Measurements from ENCODE around the gene SHISA4.
A peak's percentile ranks its signal among the peaks of the same experiment; 100 is the strongest.

SHISA4 gene

DNA sequence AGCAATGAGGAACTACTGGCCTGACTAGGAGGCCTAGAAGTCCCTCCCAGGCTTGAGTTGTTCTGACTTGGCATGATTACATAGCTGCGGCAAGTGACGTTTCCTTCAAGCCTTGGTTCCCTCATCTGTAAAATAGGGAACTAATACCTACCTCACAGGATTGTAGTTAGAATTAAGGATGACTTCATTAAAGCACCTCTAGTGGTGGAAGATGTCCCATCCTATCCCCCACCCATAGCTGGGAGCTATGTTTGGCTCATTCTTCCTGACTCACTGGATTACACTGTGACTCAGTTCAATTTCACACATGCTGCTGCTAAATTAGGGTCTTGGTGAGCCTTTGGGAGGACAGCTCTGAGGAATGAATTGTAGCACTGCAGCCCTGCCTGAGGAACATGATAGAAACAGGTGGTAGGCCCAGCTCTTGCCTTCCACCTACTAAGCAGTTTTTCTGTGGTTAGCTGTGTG is 6.0 kb upstream of the SHISA4 start:
- DNase-seq, result peak; percentile 37

DNA sequence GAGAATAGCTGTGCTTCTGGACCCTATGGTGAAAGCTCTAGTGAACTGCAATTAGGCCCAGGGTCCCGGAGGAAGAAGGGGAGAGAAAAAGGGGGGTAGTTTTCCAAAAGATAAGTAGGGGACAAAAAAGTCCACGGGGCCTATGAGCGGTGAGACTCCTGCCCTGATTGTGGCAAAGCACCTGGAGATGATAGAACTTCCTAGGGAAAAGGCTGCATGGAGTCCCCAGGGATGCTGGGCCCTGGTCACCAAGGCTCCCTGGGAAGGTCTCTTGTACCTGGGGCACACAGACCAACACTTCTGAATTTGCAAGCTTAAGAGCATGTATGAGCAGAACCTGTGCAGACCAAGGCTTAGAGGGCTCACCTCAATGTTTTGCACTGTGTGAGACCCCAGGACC is 5.4 kb upstream of the SHISA4 start:
- no peak for DNase-seq

DNA sequence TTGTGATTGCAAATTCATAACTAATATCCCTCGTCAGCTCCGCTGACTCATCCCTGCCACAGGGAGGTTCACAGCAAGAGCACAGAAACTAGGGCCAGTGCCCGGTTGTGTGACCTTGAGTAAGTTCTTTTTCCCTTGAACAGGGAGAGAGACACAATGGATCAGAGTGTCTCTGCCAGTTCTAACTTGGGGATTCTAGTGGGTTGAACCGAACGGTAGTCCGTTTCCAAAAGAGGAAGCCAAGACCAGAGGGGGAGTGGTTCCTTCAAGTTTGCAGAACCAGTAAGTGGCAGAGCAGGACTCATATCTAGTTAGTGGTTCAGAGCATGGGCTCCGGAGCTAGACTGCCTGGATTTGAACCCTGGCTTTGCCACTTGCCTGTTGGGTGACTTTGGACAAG is 4.9 kb upstream of the SHISA4 start:
- no peak for DNase-seq

DNA sequence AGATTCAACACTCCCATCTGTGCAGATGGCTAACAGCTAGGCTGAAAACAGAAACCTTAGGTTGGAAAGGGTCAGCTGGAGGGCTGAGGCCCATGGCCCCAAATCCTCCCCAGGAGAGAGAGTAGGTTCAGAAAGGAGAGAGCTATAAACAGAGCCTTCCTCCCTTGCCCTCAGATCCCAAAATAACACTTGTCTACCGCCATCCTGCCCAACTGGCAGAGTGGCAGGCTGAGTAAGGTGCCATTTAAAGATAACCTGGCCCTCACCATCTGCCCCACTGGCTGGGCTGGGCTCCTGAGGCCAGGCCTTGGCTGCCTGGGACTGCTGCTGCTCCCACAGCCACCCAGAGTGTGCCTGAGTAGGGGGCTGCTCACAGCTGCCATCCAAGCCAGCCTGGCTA is 4.3 kb upstream of the SHISA4 start:
- DNase-seq, result no peak

DNA sequence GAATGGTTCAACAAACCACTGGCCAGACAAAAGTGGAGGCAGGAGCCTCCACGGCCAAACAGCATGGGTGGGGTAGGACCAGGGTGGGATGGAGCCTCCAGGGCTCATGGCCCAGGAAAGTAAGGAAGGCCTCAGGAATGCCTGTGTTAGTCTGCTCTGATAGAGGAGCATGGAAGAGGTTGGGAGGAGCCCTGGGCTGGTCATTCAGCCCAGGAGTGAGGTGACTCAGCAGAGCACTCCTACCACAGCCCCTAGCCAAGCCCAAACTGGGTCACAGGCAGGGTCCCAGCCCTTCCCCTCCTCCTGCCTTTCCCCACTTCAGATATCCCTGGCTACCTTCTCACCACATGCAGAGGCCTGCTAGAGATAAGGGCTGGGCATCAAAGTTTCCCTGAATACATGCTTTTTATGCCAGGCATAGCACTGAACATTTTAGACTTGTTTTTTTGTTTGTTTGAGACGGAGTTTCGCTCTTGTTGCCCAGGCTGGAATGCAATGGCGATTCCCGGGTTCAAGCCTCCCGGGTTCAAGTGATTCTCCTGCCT is 3.1 kb upstream of the SHISA4 start:
- DNase-seq, result no peak

DNA sequence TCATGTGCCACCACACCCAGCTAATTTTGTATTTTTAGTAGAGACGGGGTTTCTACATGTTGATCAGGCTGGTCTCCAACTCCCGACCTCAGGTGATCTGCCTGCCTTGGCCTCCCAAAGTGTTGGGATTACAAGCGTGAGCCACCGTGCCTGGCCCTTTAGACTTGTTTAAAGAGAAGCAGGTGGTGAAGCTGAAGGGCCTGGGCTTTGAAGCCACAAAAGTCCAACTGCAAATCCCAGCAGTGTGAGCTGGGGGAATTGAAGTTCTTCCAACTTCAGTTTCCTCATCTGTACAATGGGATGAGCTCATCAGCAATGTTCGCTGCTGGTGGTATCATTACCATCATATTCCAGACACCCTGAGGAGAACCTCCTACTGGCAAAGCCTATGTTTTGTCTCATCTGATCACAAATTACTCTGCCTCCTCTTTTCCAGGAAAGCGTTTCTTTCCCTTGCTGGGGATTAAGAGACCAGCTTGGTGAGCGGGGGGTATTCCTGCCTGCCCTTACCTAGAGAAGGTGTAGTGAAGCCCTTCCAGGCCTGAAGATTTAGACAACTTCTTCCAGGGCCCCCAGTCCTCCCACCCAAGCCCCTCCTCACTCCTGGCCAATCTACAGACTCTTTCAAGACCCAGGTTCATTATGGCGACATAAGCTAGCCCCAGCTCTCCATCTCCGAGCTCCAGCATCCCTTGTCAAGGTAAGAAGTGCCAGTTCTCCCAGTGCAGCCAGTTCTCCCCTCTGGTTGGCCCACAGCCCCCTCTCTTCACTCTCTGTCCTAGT is 2.4 kb upstream of the SHISA4 start:
- DNase-seq, result no peak

DNA sequence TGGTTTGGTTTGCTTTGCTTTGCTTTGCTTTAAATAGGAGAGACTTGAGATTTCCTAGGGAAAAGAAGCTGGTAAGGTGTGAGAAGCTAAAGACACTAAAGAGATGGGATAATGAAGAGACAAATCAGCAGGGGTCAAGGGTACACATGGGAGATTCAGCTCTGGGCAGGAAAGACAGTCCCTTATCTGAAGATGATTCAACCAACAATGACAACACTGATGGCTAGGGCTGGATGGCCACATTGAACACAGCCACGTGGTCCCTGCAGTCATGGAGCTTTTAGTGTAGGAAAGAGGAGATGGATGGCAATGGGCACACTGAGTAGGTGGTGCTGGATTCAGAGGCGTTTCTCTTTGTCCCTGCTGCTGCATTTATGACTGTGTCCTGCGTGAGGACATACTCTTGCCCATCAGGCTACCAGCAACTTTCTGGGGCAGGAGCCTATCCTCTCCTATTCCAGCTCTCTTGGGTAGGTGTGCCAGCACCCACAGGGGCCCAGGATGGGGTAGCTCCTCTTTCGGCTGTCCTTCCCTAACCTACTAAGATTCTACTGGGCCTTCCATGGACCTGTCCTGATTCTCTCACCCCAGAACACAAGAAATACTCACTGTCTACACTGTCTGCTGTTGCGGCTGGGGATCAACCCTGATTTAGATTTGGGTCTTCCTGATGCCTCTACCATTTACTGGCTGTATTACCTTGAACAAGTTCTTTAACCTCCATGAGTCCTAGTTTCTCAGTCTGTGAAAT is 1.4 kb upstream of the SHISA4 start:
- DNase-seq, result no peak

DNA sequence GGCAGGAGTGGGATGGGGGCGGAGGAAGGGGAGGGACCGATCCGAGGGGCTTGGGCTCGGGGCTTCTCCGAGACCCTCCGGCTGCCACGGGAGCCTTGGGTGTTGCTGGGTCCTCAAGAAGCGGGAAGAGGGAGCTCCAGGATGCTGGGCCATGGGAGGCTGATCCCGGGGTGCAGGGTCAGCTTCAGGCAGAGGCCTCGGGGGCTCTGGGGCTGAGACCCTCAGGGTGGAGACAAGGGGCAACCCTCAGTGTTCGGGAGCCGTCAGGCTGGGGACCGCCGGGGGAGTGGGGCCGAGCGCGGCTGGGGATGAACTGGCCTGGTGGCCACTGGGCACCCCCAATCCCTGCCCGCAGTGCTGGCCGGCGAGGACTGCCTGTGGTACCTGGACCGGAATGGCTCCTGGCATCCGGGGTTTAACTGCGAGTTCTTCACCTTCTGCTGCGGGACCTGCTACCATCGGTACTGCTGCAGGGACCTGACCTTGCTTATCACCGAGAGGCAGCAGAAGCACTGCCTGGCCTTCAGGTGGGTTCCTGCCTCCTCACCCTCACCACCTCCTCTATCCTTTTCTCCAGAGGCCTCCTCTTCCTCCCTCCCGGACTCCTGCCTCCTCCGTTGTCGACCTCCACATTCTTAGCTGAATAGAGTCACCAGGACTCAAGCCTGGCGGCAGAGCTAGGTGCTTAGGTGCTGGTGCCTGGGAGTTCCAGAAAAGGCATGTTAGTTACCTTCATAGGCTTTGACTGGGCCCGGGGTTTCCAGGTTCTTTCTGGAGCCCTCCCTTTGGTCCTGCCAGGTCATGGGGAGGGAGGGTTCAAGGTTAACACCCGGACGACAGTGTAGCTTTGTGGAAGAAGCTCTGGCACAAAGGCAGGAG is 631 bp downstream of the SHISA4 start:
- DNase-seq, result no peak

DNA sequence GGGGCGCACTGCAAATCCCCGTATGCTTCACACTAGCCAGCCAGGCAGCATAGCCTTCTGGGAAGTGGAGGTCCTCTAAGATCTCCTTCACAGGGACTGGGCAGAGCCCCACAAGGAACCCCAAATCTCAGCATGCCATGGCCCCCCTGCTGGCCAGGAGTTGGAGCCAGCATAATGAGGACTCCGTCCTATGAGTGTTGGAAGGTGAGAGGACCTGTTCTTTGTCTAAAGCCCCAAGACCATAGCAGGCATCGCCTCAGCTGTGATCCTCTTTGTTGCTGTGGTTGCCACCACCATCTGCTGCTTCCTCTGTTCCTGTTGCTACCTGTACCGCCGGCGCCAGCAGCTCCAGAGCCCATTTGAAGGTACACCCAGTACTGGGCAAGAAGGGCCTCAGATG is 1.5 kb downstream of the SHISA4 start:
- DNase-seq, result no peak

DNA sequence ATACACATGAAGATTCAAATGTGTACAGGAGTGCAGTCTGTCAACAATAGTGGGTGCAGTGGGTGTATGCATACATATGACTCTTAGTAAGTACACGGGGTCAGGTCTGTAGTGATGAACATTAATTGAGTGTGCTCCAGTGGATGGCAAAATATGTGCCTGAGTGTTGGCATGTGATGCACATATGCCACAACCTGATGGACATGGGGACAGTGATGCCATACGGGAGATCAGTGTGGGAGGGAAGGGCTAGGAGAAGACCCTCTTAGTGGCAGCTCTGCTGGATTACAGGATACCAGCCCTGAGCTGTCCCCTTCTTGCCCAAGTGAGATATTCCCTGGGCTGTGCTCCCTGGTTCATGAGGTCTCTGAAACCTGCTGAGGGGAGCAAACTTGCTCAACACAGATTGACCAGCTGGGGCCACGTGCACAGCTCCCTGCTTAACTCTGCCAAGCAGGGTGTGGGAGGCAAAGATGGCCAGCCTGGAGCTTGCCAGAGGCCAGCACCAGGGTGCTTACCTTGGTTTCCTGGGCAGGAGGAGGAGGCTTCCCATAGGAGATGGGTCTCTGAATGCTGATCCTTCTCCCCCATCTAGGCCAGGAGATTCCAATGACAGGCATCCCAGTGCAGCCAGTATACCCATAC is 2.2 kb downstream of the SHISA4 start:
- no peak for DNase-seq

DNA sequence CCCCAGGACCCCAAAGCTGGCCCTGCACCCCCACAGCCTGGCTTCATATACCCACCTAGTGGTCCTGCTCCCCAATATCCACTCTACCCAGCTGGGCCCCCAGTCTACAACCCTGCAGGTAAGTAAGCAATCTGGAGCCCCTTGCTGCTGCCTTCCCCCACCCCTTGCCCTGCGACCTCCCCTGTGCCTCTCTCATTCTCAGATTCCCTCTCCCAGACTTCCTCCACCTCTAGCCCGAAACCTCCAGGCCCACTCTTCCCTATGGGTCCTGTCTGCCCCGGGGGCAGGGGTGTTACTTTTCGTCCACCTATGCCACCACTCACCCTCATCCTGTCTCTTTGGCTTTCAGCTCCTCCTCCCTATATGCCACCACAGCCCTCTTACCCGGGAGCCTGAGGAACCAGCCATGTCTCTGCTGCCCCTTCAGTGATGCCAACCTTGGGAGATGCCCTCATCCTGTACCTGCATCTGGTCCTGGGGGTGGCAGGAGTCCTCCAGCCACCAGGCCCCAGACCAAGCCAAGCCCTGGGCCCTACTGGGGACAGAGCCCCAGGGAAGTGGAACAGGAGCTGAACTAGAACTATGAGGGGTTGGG is 2.9 kb downstream of the SHISA4 start:
- DNase-seq, result no peak

DNA sequence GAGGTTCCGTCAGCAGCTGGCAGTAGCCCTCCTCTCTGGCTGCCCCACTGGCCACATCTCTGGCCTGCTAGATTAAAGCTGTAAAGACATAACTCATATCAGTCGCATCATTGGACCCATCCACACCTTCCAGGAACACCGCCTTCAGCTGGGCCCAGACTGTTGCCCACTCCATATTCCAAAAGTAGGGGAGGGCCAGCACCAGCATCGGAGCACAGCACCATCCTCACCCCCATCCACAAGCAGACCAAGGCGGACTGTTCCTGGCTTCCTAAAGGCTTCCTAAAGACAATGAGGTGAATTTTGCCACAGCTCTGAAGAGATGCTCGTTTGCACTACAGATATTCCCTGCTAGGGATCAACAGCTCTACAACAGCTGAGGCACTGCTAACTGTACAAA is 3.5 kb downstream of the SHISA4 start:
- DNase-seq, result no peak

DNA sequence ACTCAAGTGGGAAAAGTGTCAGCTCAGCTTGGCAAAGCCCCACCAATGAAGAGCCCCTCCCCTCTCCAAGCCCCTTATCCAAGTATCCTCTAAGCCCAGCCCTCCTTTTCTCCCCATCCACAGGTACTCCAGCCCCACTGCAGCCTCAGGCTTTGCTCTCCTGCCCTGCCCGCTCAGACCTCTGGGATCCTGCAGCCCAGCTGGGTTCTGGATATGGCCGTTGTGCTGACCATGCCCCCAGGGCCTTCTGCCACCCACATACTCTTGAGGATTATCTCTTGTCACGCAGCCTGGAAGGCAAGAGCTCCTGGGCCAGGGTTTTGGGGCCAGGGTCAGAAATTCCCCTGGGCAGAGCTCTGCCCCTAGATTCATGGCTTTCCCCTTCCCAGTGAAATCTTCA is 4.7 kb downstream of the SHISA4 start:
- no peak for DNase-seq

DNA sequence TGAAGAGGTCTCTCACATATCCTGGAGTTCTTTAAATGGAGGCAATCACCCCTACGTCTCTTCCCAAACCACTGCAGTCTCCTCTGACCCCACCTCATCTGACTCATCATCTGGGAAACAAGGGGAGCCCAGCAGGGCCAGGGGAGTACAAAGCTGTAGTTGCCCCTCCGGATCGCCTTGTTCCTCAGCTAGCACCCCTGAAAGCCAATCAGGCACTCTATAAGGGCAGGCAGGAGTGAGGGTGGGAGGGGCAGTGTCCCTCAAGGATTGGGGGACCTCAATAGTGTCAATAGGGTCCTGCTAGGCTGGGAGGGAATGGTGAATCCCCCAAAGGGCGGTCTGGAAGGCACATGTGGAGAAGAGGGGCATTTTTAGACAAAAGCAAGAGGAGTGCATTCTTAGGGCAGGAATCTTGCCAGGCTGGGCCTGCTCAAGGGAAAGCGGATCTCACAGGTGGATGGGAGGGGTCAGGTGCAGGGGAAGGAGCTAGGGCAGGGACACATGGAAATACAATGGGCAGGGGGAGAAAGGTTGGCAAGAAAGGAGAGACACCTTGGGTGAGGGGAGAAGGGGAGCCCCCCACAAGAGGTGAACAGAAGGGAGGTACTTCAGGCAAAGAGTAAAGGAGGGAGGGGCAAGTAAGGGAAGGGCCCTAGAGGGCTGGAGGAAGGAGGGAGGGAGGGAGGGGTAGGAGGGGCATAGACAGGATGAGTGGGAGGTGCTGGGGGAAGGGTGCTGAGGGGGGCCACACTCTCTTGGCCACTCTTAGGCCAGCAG is 5.8 kb downstream of the SHISA4 start:
- no peak for DNase-seq

DNA sequence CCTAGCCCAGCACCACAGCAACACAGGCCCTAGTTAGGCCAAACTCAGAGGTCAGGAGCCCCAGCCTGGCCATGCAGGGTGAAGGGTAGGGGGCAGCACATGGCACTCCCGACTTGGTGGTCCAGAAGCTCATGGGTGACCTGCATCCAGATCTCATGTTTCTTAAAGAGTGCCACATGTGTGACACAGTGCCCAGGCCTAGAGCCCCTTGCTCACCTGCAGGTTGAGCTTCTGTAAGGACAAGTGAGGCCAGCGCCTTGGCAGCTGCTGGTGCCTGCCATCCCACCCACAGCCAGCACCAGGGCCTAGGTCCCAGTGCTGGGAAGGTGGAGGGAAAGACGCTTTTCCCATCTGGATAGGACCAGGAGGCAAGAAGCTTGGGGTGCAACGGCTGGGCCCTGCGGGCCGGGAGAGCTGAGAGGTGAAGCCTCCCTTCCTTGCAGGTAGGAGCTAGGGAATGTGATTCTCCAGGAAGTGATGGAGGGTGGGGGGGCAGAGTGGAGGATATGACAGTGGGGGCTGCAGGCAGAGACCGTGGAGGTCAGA is 6.5 kb downstream of the SHISA4 start:
- no peak for DNase-seq

DNA sequence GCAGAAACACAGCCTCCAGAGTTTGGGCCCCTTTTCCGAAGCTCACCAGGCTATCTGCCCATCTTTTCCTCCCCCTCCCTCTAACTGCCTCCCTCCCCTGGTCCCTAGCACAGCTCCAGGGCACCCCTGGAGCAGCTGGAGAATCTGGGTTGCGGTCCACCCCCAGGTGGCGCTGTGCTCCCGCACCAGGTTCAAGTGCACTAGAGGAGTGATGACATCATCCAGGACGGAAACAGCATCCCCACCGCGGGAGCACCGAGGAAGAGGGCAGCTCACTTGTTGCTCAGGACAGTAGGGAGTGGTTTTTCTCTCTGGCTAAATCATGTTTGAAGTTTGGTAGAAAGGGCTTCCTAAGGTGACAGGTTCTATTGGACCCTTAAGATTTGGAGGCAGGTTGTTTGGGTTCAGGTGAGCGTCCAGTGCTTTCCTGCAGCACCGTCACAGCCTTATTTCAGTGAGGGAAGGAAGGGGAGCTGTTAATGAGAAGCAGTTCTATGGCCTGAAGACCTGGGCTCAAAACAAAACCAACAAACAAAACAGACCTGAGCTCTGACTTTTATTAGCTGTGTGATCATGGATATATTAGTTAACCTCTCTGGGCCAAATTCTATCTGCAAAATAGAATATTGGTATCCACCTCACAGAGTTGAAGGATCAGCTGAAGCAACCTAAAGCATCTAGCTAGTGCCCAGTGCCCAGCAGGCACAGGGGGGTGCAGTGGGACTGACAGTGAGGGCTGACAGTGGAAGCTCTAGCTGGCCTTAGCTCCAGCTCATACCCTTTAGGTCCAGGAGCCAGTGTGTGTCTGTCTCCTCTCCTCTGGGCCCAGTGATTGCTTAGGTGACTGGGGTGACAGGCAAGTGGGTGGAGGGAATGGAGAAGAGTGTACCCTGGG is 7.5 kb downstream of the SHISA4 start:
- peak; percentile 91 for DNase-seq

DNA sequence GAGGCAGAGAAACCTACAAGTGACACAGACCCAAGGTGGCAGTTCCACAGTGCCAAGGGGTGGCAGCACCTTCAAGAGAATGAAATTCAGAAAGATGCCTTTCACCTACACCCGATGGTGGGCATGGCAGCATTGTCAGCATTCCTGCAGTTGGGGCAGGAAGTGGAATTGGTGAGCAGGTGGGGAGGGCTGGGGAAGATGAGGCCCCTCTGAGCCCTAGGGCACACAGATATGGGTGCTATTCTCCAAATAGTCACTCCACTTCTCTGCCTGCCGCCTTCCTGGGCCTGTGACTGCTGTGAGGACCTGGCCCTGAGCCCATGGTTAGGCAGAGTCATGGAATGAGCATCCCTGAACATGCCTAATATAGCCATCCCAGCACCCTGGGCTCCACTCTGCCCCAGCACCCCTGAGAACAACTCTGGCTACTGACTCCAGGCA is 8.3 kb downstream of the SHISA4 start:
- DNase-seq, result no peak

DNA sequence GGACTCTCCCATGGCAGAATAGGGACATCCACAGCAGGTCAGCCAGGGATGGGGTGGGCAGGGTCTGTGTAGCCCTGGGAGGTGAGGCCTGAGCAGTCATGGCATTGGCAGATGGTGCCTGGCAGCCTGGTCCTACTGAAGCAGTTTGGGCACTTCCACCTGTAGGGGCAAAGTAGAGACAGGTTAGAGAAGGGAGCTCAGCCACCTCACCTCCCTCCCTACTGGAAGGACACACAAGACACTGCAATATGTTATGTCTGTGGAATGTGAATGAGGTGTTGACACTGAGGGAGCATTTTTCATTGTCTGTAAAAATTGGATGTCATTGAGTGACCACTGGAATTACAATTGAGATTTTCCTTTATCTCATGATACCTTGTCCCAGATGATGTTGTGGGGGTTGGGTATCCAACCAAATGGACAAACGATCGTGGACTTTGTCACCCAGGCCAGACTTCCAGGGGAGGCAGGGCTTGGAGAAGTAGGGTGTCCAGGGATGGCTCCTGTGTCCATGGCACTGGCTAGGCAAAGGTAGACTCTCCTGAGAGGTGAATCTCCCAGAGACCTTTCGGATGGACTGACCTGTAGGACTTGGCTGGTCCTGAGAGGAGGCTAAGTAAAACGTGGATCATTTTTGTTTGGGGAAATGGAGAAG is 9.7 kb downstream of the SHISA4 start:
- DNase-seq, result no peak

DNA sequence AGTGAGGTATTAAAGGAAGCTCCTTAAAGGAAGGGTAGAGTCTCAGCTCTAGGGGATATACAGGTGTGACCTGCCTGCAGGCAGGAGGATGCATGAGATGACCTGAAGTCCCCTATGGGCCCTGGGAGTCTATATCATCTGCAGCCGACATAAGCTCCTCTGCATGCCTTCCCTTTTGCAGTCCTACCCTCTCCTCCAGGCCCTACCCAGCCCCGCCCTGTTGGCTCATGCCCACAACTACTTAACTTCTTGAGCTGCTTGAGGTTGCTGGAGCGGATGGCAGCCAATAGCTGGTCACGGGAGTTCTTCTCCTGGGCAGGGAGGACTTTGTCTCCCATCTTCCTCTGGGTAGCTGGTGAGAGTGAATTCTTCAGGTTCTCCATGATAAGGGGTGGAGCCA is 10.3 kb downstream of the SHISA4 start:
- DNase-seq, result no peak
